HG03469 (cell line): ENCODE results near the gene ATP6V0A1.
"Not testable (repeated sequence)": the region's sequence is repeated elsewhere in the genome, so short reads cannot be mapped to it uniquely, and the experiment has no call there.

ENCODE experiments used
- ATAC-seq: cut with Tn5 transposase; IDR thresholded peaks from one replicate; pipeline ENCODE4 v1.9.1; 2021; ENCODE audit warnings: mild to moderate bottlenecking, moderate library complexity, moderate number of reproducible peaks; ENCODE audit not compliant: unreplicated experiment

Gene ATP6V0A1

GRCh38 chr17:42475835-42476234 lies 17.2 kb downstream of the ATP6V0A1 start:
- no peak for ATAC-seq

DNA sequence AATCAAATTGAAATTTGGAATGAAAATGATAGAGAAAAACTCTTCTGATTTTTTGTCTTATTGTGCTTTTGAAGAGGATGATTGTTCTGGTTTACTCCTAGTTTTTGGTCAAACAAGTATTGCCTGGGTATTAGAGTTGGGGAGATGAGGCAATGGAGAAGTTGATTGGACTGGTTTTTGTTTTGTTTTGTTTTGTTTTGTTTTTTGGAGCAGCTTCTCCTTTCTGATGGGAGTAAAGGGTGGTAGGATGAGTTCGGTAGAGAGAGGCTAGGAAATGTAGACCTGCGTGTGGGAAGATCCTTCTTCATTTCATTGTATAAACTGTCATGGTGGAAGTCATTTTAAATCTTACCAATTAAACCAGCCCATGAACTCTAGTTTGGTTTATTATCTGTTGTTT lies 17.7 kb downstream of the ATP6V0A1 start:
- ATAC-seq, result no peak

DNA sequence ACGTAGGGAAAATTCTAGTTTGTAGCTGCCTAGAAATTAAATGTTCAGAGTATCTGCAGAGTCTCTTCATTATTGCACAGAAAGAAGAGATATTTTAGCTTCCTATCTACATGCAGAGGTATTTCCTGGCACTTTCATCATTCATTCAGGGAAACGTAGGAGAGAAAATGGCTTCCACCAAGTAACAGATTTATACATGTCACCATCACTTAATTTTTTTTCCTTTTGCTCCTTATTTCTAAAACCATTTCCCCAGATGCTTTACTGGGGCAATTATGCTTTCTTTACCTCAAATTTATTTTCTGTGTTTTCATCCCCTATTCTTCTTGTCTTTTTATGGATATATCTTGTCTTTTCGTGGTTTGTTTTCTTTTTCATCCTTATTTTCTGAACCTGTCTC lies 18.5 kb downstream of the ATP6V0A1 start:
- ATAC-seq, result no peak

GRCh38 chr17:42477824-42478223 lies 19.1 kb downstream of the ATP6V0A1 start:
- ATAC-seq, result not testable (repeated sequence)

GRCh38 chr17:42484304-42484703 lies 25.6 kb downstream of the ATP6V0A1 start:
- no peak for ATAC-seq

GRCh38 chr17:42485680-42486079 lies 27.0 kb downstream of the ATP6V0A1 start:
- ATAC-seq, result no peak

DNA sequence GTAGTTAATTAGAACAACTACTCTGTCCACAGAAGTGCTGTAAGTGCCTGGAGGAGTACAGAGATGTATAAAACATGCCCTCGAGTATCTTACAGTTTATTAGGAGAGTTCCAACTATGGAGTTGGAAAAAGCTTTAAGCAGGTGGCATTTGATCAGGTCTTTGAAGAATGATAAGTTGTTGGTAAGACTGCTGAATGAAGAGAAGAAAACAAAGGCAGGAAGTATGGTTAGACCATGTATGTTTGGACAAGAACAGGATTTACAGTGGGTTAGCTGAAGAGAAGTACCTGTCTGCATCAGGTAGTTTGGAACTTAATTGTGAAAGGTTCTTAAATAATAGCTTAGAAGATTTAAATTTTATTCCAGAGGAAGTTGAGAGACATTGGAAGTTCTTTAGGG lies 29.4 kb downstream of the ATP6V0A1 start:
- ATAC-seq, result no peak

GRCh38 chr17:42493319-42493718 lies 34.6 kb downstream of the ATP6V0A1 start:
- no peak for ATAC-seq

GRCh38 chr17:42494673-42495072 lies 36.0 kb downstream of the ATP6V0A1 start:
- ATAC-seq, result no peak

DNA sequence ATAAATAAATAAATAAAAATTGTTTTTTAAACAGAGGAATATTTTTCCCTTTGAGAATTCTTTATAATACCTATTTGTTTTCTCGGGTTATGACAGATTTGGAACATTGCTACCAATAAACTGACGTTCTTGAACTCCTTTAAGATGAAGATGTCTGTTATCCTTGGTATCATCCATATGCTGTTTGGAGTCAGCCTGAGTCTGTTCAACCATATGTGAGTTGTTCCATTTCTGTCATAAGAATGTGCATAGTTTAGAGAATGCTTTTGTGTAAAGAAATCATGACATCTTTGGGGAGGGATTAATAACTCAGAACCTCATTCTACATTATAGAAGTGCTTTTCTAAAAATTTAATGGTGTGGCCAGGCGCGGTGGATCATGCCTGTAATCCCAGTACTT lies 40.1 kb downstream of the ATP6V0A1 start:
- ATAC-seq, result no peak

- no peak for ATAC-seq
Observed at GRCh38 chr17:42502091-42502490, 43.4 kb downstream of the ATP6V0A1 start.

- no peak for ATAC-seq
Observed at GRCh38 chr17:42502926-42503325, 44.2 kb downstream of the ATP6V0A1 start.

- no peak for ATAC-seq
Observed at GRCh38 chr17:42507671-42508070, 49.0 kb downstream of the ATP6V0A1 start.

- ATAC-seq, result no peak
Observed at GRCh38 chr17:42508426-42509165, 49.9 kb downstream of the ATP6V0A1 start.

DNA sequence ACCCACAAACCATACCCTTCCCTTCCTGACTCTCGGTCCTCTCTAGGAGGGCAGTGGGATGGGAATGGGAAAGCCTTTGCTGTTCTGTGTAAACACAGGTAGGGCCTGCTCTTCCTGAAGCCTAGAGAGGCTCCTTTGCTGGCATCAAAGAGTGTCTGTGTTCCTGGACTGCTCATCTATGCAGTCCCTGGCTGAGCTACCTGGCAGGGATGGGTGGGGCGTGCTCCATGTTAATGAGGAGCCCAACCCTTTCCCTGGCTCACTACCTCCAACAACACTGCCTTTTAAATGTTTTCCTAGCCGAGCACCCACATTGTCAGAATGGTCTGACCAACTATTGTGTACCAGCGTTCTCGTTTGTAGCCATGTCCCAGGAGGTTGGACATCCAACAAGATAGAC lies 50.7 kb downstream of the ATP6V0A1 start:
- no peak for ATAC-seq

- no peak for ATAC-seq
Observed at GRCh38 chr17:42509841-42510240, 51.2 kb downstream of the ATP6V0A1 start.

DNA sequence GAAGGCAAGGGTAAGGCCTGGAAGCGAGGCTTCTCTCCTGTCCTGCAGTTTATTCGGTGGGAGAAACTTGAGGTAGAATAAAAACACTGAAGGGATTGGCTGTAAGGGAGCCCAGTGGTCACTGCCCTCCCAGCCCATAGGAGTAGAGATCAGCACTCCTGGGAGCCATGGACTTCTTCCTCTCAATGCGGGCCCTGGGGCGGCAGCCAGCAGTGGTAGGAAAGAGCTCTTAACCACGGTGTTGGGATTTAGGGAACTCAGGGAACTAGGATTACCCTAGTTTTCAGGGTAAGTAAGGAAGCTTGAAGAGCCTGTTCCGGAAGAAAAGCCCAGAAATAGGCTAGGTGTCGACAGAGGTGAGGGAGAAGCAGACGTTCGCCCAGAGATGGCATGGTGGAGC lies 53.6 kb downstream of the ATP6V0A1 start:
- no peak for ATAC-seq

DNA sequence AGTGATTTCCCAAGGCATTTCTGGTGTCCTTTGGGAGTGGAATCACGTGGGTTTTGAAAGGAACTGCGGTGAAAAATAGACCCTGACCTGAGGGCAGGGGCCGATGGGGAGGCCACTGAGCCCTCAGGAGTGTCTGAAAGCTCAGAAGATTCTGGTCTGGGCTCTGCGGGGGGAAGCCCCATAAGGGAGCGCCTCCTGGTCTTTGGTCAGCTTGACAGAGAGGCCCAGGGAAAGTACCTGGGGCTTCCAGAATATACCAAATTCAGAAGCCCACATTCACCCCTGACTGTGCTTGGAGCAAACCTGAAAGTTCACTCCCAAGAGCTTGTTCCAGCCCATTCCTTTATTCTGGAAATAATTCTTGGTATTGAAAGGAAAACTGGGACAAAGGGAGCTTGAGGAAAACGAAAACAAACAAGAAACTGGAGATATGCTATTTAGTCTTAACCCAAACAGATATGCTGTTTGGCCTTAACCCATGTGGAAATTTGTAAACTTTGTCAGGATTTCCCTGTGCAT lies 54.1 kb downstream of the ATP6V0A1 start:
- ATAC-seq, result no peak

GRCh38 chr17:42513686-42514085 lies 55.0 kb downstream of the ATP6V0A1 start:
- no peak for ATAC-seq

DNA sequence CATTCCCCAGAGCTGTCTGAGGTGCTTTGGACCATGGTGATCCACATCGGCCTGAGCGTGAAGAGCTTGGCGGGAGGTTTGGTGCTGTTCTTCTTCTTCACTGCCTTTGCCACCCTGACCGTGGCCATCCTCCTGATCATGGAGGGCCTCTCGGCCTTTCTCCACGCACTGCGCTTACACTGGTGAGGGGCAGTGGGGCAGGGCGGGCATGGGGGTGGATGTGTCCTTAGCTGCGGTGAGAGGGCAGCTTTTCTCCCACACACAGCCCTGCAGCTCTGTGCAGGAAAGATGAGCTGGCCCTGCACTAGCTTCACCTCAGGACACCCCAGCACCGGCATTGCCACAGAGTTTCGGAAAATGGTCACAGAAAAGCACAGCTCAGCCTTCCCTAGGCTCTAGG lies 55.6 kb downstream of the ATP6V0A1 start:
- ATAC-seq, result no peak

GRCh38 chr17:42514867-42515266 lies 56.2 kb downstream of the ATP6V0A1 start:
- no peak for ATAC-seq

GRCh38 chr17:42517516-42517915 lies 58.8 kb downstream of the ATP6V0A1 start:
- no peak for ATAC-seq
